Skeletal muscle satellite cell (primary cell): ENCODE results near the gene ITPK1.

ENCODE experiments used
- H3K27me3 ChIP-seq: 2 replicates; pipeline ENCODE4 v1.7.0; 2013; ENCODE audit warnings: low read length; ENCODE audit not compliant: control insufficient read depth, insufficient read depth
- H3K36me3 ChIP-seq: 2 replicates; pipeline ENCODE4 v1.7.0; 2013; ENCODE audit warnings: mild to moderate bottlenecking, control low read depth, low read length; ENCODE audit not compliant: insufficient read depth
- H3K4me1 ChIP-seq: 2 replicates; pipeline ENCODE4 v1.7.0; 2013; ENCODE audit warnings: low read length; ENCODE audit not compliant: control insufficient read depth, insufficient read depth
- H3K4me2 ChIP-seq: 2 replicates; pipeline ENCODE4 v1.7.0; 2013; ENCODE audit warnings: mild to moderate bottlenecking, low read length
- H3K4me3 ChIP-seq: 2 replicates; pipeline ENCODE4 v1.7.0; 2013; ENCODE audit warnings: low read length
- H3K9ac ChIP-seq: 2 replicates; pipeline ENCODE4 v1.7.0; 2013; ENCODE audit warnings: mild to moderate bottlenecking, low read depth, low read length, moderate library complexity
- H3K9me3 ChIP-seq: replicated peaks from 2 replicates; pipeline ENCODE4 v1.7.0; 2013; ENCODE audit warnings: mild to moderate bottlenecking, control low read depth, low read length

ITPK1 gene

GRCh38 chr14:92895352-92895878, 220.3 kb downstream of the ITPK1 start:
- Histone ChIP-seq H3K4me2 (no peak overlapping the region), H3K9me3 (no peaks in the 10 kb centered on the region), H3K4me1 (no peaks in the 10 kb centered on the region), H3K4me3 (no peak overlapping the region), H3K9ac (no peak overlapping the region), H3K27me3 (peaks cover 4% of the 10 kb centered on the region), H3K36me3 (no peaks in the 10 kb centered on the region)

GRCh38 chr14:92892589-92892988, 223.1 kb downstream of the ITPK1 start:
- Histone ChIP-seq H3K4me1 (no peaks in the 10 kb centered on the region), H3K27me3 (peaks cover 19% of the 10 kb centered on the region), H3K4me2 (no peak overlapping the region), H3K4me3 (no peak overlapping the region), H3K36me3 (no peaks in the 10 kb centered on the region), H3K9ac (no peak overlapping the region), H3K9me3 (no peaks in the 10 kb centered on the region)

- no peak overlapping the region for H3K4me3 ChIP-seq
- no peak overlapping the region for H3K4me2 ChIP-seq
- no peaks in the 10 kb centered on the region for H3K36me3 ChIP-seq
- H3K9me3 ChIP-seq: no peaks in the 10 kb centered on the region
- peaks cover 29% of the 10 kb centered on the region for H3K27me3 ChIP-seq
- H3K9ac ChIP-seq: no peak overlapping the region
- H3K4me1 ChIP-seq: no peaks in the 10 kb centered on the region
These were observed 224.7 kb downstream of the ITPK1 start for GRCh38 chr14:92890830-92891588.

GRCh38 chr14:92888896-92889295, 226.8 kb downstream of the ITPK1 start:
- H3K4me3 ChIP-seq: no peak overlapping the region
- no peaks in the 10 kb centered on the region for H3K36me3 ChIP-seq
- no peak overlapping the region for H3K4me2 ChIP-seq

GRCh38 chr14:92887157-92887556, 228.6 kb downstream of the ITPK1 start:
- Histone ChIP-seq H3K4me3 (no peak overlapping the region), H3K9me3 (no peaks in the 10 kb centered on the region), H3K36me3 (no peaks in the 10 kb centered on the region), H3K9ac (no peak overlapping the region), H3K4me2 (no peak overlapping the region), H3K4me1 (no peaks in the 10 kb centered on the region), H3K27me3 (peaks cover 37% of the 10 kb centered on the region)

More at GRCh38 chr14:92888896-92889295, 226.8 kb downstream of the ITPK1 start:
- peaks cover 37% of the 10 kb centered on the region for H3K27me3 ChIP-seq
- no peaks in the 10 kb centered on the region for H3K9me3 ChIP-seq
- no peaks in the 10 kb centered on the region for H3K4me1 ChIP-seq
- H3K9ac ChIP-seq: no peak overlapping the region
